Natural killer cell (primary cell): Measurements from ENCODE around the gene PRDM11. TPM values are rescaled to one million over a fixed set of nuclear protein-coding genes. Genes with fewer than 3 reads are reported as not detected.
"Not testable (repeated sequence)": the region's sequence is repeated elsewhere in the genome, so short reads cannot be mapped to it uniquely, and the experiment has no call there.

Experiments used
- ATAC-seq, 3 donors: fragments of 150-1000 bp in 2 of 3; fragments of 200-7000 bp in 1 of 3; cut with Tn5 transposase; 1 replicate in 1 of 3; 2 replicates in 2 of 3; pipeline ENCODE4 v1.10.0; 2021; ENCODE audit warnings: mild to moderate bottlenecking in 2 of 3, moderate library complexity in 2 of 3
- DNase-seq, 2 donors: peaks; one replicate each; pipeline versions ENCODE4 v3.0.0 to v3.0.0-alpha.2; 2013 to 2021; ENCODE audit warnings: mixed read lengths in 1 of 2
- H3K27ac ChIP-seq: one replicate; pipeline ENCODE4 v1.5.1; 2013; ENCODE audit warnings: mild to moderate bottlenecking, low read length
- H3K27me3 ChIP-seq: one replicate; pipeline ENCODE4 v1.6.1; 2013; ENCODE audit warnings: low read length; ENCODE audit not compliant: control insufficient read depth, insufficient read depth
- H3K36me3 ChIP-seq: one replicate; pipeline ENCODE4 v1.6.1; 2013; ENCODE audit warnings: low read length; ENCODE audit not compliant: control insufficient read depth, insufficient read depth
- H3K4me1 ChIP-seq: one replicate; pipeline ENCODE4 v1.6.1; 2013; ENCODE audit warnings: low read length; ENCODE audit not compliant: control insufficient read depth, insufficient read depth
- H3K4me3 ChIP-seq: one replicate; pipeline ENCODE4 v1.5.1; 2013; ENCODE audit warnings: low read length
- H3K9me3 ChIP-seq: one replicate; pipeline ENCODE4 v1.6.1; 2013; ENCODE audit warnings: low read length; ENCODE audit not compliant: control insufficient read depth, insufficient read depth
- H3K27ac Mint-ChIP-seq, 2 donors: one replicate each; pipeline ENCODE4 v1.8.0; 2022; ENCODE audit warnings: mild to moderate bottlenecking in 2 of 2, mixed read lengths in 2 of 2, moderate library complexity in 1 of 2
- H3K27me3 Mint-ChIP-seq, 2 donors: one replicate each; pipeline ENCODE4 v1.8.0; 2022; ENCODE audit warnings: low read depth in 2 of 2, mixed read lengths in 2 of 2
- H3K36me3 Mint-ChIP-seq: one replicate; pipeline ENCODE4 v1.8.0; 2022; ENCODE audit warnings: mixed read lengths
- H3K4me1 Mint-ChIP-seq, 2 donors: one replicate each; pipeline ENCODE4 v1.8.0; 2022; ENCODE audit warnings: mixed read lengths in 2 of 2
- H3K4me3 Mint-ChIP-seq: one replicate; pipeline ENCODE4 v1.8.0; 2022; ENCODE audit warnings: mild to moderate bottlenecking, moderate library complexity, mixed read lengths
- H3K9me3 Mint-ChIP-seq, 2 donors: one replicate each; pipeline ENCODE4 v1.8.0; 2022; ENCODE audit warnings: mixed read lengths in 2 of 2
- WGBS: methylation state at CpG from one replicate; pipeline ENCODE4 v1.1.7; 2013; ENCODE audit warnings: missing lambda C conversion rate; ENCODE audit not compliant: insufficient coverage; 5-methylcytosine and 5-hydroxymethylcytosine counted together
- intact Hi-C: fragments of 100-400 bp; cut with micrococcal nuclease; formaldehyde crosslinking; loops from one replicate; pipeline ENCODE4 v1.14.2; 2022
- total RNA-seq, 4 donors: library from RNA; stranded (reverse); fragments of 120-200 nt in 1 of 4; gene quantifications; one replicate each; pipeline versions ENCODE4 v1.2.3 to v1.2.4, GENCODE V29; 2013 to 2022
- TF ChIP-seq, protein P1 (sequence below): fragments of 200-600 bp; IDR thresholded peaks from one replicate; pipeline ENCODE4 v1.8.0; 2022; ENCODE audit warnings: antibody characterized with exemption

Gene PRDM11
- total RNA-seq, 3 donors from 2014 or later (not counting 1 experiment from before 2014, with no cell fraction given), result 10.3 to 14.7 (median 13.7) TPM

DNA sequence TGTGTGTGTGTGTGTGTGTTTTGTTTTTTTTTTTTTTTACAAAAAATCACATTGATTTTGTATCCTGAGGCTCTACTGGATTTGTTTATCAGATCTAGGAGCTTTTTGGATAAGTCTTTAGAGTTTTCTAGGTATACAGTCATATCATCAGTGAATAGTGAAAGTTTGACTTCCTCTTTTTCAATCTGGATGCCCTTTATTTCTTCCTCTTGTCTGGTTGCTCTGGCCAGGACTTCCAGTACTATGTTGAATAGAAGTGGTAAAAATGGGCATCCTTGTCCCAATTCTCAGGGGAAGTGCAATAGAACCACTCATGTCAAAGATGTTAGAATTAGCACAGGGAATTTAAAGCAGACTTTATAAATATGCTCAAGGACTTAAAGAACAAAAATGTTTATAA is 32.6 kb upstream of the PRDM11 start:
- Histone ChIP-seq H3K27ac (no peak overlapping the region), H3K9me3 (no peaks in the 10 kb centered on the region), H3K36me3 (no peaks in the 10 kb centered on the region), H3K4me3 (no peak overlapping the region), H3K4me1 (no peaks in the 10 kb centered on the region), H3K27me3 (peaks cover 22% of the 10 kb centered on the region)
- Mint-ChIP-seq H3K27ac (no peak overlapping the region), H3K9me3 (no peaks in the 10 kb centered on the region), H3K27me3 (peaks cover 58% of the 10 kb centered on the region in 2 donors), H3K4me3 (no peak overlapping the region), H3K4me1 (no peaks in the 10 kb centered on the region), H3K36me3 (peaks cover 9% of the 10 kb centered on the region)
- intact Hi-C loops, result no loop called here
- TF ChIP-seq, protein P1, sequence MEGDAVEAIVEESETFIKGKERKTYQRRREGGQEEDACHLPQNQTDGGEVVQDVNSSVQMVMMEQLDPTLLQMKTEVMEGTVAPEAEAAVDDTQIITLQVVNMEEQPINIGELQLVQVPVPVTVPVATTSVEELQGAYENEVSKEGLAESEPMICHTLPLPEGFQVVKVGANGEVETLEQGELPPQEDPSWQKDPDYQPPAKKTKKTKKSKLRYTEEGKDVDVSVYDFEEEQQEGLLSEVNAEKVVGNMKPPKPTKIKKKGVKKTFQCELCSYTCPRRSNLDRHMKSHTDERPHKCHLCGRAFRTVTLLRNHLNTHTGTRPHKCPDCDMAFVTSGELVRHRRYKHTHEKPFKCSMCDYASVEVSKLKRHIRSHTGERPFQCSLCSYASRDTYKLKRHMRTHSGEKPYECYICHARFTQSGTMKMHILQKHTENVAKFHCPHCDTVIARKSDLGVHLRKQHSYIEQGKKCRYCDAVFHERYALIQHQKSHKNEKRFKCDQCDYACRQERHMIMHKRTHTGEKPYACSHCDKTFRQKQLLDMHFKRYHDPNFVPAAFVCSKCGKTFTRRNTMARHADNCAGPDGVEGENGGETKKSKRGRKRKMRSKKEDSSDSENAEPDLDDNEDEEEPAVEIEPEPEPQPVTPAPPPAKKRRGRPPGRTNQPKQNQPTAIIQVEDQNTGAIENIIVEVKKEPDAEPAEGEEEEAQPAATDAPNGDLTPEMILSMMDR, result no peak
- ATAC-seq, result no peak
- no peak for DNase-seq

DNA sequence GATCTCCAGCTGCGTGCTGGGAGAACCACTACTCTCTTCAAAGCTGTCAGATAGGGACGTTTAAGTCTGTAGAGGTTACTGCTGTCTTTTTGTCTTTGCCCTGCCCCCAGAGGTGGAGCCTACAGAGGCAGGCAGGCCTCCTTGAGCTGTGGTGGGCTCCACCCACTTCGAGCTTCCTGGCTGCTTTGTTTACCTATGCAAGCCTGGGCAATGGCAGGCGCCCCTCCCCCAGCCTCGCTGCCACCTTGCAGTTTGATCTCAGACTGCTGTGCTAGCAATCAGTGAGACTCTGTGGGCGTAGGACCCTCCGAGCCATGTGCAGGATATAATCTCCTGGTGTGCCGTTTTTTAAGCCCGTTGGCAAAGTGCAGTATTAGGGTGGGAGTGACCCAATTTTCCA is 18.6 kb upstream of the PRDM11 start:
- DNase-seq, H3K27ac ChIP-seq, ATAC-seq, H3K4me1 ChIP-seq, H3K27ac Mint-ChIP-seq, H3K27me3 ChIP-seq, intact Hi-C loops, H3K4me3 Mint-ChIP-seq, H3K9me3 ChIP-seq, H3K36me3 ChIP-seq, H3K4me3 ChIP-seq, H3K9me3 Mint-ChIP-seq, H3K36me3 Mint-ChIP-seq, H3K4me1 Mint-ChIP-seq: not testable (repeated sequence)
- 81% methylated on average over 4 of the region's 9 CpGs for WGBS
- H3K27me3 Mint-ChIP-seq, result peaks cover 14 to 34% of the 10 kb centered on the region in 2 donors

DNA sequence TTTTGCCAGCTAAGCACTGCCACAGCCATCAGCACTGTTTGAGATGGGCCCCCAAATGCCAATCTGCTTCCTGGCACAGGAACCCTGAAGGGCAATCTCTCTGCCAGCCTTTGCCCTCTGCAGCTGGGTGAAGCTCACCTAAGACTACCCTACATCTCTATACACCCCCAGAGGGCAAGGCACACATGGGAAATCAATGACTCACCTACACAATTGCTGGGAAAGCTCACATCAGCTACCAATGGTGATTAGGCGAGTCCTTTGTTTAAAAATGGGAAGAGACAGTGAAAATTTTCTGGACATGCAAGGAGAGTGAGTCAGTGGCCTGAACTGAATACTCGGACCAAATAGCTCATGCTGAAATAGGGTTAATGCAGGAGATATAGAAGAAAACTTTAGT is 12.6 kb upstream of the PRDM11 start:
- H3K36me3 ChIP-seq, result no peaks in the 10 kb centered on the region
- no peak overlapping the region for H3K27ac ChIP-seq
- intact Hi-C loops, result no loop called here
- Mint-ChIP-seq H3K9me3 (no peaks in the 10 kb centered on the region), H3K4me1 (no peaks in the 10 kb centered on the region), H3K4me3 (no peak overlapping the region), H3K27me3 (peaks cover 24 to 70% of the 10 kb centered on the region in 2 donors), H3K27ac (no peak overlapping the region), H3K36me3 (no peaks in the 10 kb centered on the region)
- TF ChIP-seq, protein P1, result no peak
- H3K4me3 ChIP-seq, result no peak overlapping the region
- H3K9me3 ChIP-seq, result no peaks in the 10 kb centered on the region
- no peak for DNase-seq
- WGBS, result 82% methylated on average over 2 of the region's 2 CpGs
- no peak for ATAC-seq
- H3K27me3 ChIP-seq, result peaks cover 8% of the 10 kb centered on the region
- no peaks in the 10 kb centered on the region for H3K4me1 ChIP-seq

DNA sequence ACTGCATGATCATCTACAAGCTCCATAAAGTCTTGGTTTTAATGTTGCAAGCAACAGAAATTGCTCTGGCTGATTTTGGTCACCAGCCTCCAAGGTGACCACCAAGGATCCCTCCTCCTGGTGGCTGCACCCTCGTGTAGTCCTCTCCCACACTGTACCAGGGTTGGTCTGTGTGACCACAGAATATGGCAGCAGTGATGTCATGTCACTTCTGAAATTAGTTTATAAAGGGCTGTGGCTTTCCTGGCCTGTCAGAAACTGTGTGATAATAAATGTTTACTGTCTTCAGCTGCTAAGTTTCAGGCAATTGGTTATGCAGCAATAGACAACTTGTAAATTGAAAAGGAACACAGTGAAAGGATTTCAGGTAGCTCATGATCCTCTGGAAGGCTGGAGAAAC is 5.3 kb upstream of the PRDM11 start:
- peaks cover 17 to 33% of the 10 kb centered on the region in 2 donors for H3K27me3 Mint-ChIP-seq
- peaks cover 7% of the 10 kb centered on the region in 2 donors for H3K4me1 Mint-ChIP-seq
- no peak overlapping the region for H3K4me3 ChIP-seq
- H3K4me1 ChIP-seq, result peaks cover 9% of the 10 kb centered on the region
- TF ChIP-seq, protein P1, result no peak
- H3K36me3 Mint-ChIP-seq, result no peaks in the 10 kb centered on the region
- WGBS, result 9% methylated on average over 1 of the region's 1 CpG
- no peaks in the 10 kb centered on the region for H3K9me3 ChIP-seq
- intact Hi-C loops, result no loop called here
- H3K27ac ChIP-seq, result no peak overlapping the region
- H3K4me3 Mint-ChIP-seq, result no peak overlapping the region
- H3K9me3 Mint-ChIP-seq, result no peaks in the 10 kb centered on the region
- H3K27ac Mint-ChIP-seq, result no peak overlapping the region
- DNase-seq, result no peak
- H3K36me3 ChIP-seq, result no peaks in the 10 kb centered on the region
- no peaks in the 10 kb centered on the region for H3K27me3 ChIP-seq
- ATAC-seq, result peak in 1 of 3 donors; percentile 36
